ENCODE measurements around the gene NHLRC1.

The NHLRC1 gene

DNA sequence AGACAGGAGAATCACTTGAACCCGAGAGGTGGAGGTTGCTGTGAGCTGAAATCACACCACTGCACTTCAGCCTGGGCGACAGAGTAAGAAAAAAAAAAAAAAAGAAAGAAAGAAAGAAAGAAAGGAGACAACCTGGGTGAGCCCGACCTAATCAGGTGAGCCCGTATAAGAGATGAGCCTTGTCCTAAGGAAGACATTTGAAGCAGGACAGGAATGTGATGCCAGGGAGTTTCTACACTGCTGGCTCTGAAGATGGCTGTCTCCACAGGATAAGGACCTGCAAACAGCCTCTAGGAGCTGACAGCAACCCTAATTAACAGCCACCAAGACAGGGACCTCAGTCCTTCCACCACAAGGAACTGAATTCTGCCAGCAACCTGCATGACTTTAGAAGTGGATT is 41.9 kb downstream of the NHLRC1 start:
- no peak for DNase-seq

DNA sequence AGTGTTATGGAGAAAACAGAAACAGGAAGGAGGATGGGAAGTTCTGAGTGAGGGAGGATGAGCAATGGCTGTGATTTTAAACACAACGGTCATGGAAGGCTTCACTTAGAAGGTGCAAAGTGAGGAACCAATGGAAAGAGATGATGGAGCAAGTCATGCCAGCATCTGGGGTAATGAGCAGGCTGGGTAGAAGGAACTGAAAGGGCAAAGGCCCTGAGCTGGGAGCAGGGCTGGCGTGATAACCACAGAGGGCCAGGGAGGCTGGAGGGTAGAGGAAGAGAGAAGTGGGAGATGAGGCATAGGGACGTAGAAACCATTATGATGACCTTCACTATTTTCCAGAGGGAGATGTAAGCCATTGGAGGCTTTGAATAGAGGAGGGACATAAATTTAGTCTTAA is 43.6 kb downstream of the NHLRC1 start:
- no peak for DNase-seq

DNA sequence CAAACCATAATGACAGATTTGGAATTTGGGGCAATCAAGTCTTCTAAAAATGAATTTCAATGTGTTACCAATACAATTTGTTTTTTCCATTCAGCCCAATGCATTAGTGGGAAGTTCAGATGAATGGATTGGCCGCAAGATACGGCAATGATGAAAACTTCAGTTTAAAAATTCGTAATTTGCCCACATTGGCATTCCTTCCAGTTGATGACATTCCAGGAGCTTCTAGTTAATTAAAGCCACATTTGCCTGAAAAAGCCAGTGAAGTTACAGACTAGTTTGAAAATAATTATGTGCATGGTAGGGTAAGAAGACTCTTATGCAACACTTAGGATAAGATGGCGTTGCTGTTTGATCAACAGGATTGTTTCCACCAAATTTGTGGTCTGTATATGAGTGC is 46.2 kb downstream of the NHLRC1 start:
- no peak for DNase-seq

DNA sequence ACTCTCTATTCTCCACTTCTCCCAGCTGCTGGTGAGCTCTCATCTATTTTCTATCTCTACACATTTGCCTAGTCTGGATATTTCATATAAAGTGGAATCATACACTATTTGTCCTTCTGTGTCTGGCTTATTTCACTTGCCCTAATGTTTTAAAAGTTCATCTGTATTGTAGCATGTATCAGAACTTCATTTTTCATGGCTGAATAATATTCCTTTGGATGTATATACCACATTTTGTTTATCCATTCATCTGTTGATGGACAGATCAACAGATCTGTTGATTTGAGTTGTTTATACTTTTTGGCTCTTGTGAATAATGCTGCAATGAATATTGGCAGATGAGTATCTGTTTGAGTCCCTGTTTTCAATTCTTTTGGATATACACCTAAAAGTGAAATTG is 49.6 kb downstream of the NHLRC1 start:
- DNase-seq: no peak

DNA sequence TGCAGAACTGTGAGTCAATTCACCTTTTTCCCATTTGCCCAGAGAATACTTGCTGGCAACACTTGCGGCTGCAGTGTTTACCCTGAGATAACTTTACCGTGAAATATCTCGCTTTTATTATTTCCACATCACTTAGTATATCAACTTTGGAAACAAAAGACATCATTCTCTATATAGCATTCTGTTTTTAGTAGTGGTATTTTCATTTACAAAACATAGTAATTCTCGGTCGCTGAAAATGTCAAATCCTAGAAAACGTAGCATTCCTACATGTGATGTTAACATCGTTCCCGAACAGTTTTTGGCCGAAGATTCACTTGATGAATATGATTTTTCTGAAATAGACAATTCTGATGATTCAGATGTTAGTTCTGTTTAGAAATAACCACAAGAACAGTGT is 52.0 kb downstream of the NHLRC1 start:
- no peak for DNase-seq
